ENCODE results near the gene FAM50B.

Gene FAM50B

DNA sequence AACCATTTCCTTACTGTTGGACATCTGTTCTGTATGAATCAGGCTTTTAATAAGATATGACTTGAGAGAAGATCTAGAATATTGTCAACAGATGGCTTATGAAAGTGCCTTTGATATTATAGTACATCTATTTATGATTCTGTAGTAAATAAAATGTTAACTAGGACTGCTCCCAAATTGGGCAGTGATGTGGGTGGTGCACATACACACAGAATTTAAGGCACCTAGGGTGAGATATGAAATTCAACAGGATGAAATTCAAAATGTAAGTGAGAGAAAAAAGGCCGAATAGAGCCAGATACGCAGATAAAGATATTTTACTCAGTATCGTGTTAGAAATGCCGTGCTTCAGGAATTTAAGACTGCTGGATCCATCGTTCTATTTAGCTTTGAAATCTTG is 26.3 kb downstream of the FAM50B start:
- DNase-seq: no peak

DNA sequence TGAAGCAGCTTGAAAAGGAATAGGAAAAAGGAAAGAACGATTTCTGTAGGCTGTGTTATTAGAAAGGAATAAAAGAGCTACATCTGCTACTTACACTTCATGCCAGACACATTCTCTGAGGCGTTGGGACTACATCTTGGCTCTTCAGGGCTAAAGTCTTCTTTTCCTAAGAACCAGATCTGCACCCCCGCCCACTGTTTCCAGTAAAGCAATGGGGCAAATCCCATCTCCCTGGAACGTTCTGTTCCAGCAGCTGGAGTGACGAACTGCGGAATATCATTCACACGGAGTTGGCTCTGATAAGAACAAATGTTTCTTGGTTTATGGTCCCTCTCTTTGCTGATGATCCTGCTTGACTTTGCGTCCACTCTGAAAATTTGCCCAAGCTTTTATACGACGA is 26.9 kb downstream of the FAM50B start:
- no peak for DNase-seq

DNA sequence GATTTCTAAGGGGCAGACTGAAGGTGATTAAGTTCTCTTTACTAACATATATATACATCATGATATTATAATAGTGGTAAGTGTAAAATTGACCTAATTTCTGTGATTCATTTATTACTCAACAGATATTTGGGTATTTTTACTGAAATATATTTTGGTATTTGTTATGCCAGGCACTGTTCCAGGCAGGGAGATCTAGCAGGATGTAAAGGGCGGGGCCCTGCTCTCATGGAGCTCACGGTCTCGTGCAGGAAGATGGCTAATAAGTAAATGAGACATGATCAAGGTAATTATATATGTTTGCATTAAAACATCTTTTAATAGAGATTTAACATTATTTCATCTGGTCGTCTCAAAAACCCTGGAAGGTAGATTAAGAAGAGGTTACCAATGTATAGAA is 27.7 kb downstream of the FAM50B start:
- no peak for DNase-seq

DNA sequence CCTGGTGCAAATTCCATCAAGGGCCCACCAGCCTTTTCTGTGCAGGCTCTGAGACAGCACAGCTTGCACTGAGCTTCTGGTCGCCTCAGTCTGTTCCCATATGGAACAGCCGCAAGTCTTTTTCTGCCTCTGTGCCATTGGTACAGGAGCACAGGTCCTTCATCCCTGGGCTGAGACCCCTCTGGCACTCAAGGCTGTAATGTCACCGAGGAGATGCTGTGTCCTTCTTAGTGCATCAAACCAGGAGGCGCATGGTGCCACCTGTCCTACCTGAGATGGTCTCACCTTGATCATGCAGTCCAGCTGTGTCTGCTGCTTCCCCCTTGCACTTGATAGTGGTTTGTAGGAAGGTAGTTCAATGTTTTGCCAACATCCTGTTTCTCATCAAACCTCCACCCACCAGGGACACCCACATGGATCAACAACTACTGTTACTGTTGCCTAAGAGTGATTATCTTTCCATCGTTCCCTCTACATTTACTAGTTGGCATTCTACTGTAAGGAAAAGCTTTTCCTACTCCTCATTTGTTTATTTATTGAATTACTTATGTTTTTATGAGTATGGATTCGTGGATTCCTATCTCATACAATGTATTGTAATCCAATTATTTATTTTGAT is 29.0 kb downstream of the FAM50B start:
- no peak for DNase-seq

DNA sequence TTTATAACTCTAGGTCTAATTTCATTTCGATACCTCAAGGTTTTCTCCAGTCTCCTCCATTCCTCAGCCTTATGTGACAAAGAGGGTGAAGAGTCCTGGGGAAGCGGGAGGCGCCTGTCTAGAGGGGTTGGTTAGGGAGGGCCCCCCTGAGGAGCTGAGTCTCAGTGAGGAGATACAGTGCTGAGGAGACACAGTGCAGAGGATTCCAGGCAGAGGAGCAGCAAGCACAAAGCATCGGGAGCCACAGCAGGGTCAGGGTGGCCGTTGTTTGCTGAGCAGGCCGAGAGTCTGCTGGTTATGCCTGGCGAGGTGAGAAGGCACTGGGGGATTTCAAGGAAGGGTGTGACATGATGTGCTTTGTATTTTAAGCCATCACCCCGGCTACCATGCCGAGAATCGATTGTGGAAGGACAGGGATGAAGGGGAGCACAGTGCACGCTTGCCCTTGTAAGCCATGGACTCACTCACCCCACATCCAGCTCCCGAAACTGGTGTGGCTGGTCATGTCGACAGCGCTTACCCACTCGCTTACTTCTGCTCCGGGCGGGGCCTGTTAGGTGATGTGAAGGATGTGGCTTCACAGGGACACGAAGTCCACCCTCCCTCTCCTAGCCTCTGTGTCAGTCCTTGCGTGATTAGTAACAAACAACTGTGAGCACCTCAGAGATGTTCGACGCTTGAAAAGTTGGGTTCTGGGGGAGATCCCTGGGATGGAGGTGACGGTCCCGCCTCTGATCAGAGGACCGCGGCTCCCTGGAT is 30.2 kb downstream of the FAM50B start:
- no peak for DNase-seq

DNA sequence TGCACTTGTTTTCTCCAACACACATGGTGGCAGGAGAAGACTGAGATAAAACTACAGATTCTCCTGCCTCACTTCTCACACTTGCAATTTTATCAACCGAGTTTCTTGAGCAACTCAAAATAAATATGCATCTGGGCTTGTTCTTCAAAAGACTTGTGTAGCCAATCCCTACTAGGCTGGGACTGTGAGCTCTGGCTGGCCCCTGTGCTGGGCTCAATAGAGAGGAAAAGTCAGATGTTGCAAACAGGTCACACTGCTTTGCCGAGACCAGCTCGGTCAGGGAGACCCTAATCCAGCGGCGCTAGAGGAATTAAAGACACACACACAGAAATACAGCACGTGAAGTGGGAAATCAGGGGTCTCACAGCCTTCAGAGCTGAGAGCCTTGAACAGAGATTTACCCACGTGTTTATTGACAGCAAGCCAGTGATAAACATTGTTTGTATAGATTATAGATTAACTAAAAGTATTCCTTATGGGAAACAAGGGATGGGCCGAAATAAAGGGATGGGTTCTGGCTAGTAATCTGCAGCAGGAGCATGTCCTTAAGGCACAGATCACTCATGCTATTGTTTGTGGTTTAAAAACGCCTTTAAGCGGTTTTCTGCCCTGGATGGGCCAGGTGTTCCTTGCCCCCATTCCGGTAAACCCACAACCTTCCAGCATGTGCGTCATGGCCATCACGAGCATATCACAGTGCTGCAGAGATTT is 32.7 kb downstream of the FAM50B start:
- no peak for DNase-seq

DNA sequence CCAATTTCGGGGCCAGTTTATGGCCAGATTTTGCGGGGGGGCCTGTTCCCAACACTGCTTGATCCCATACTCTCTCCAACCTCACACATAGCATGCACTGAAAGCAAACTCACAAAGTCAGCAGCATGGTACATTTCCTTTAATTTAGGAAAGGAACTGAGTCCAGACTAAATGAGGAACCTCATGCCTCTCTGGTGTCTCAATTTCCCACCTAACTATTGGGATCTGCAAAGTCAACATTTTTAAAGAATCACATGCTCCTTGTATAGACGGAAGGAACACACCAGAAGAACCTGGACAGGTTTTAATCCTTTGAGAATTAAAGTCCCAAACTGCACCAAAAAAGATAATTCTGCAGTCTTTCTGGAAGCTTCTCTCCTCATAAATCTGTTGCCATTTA is 33.3 kb downstream of the FAM50B start:
- DNase-seq: no peak

DNA sequence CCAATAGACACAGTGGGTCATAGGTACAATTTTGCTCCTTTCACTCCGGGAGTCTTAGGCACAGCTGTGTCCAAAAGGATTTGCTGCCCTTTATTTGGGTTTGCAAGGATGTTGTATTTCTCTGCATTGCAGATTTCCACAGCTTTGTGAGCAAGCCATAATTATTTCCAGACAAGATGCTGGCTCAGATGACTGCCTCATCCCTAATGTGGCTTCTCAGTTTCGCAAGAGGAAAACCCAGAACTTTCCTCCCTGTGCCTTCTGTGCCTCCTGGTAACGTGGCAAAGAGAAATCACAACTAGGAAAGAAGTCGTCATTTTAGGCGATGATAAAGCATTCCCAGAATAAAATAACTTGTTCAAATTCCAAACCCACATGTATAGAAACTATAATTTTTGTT is 33.7 kb downstream of the FAM50B start:
- no peak for DNase-seq

DNA sequence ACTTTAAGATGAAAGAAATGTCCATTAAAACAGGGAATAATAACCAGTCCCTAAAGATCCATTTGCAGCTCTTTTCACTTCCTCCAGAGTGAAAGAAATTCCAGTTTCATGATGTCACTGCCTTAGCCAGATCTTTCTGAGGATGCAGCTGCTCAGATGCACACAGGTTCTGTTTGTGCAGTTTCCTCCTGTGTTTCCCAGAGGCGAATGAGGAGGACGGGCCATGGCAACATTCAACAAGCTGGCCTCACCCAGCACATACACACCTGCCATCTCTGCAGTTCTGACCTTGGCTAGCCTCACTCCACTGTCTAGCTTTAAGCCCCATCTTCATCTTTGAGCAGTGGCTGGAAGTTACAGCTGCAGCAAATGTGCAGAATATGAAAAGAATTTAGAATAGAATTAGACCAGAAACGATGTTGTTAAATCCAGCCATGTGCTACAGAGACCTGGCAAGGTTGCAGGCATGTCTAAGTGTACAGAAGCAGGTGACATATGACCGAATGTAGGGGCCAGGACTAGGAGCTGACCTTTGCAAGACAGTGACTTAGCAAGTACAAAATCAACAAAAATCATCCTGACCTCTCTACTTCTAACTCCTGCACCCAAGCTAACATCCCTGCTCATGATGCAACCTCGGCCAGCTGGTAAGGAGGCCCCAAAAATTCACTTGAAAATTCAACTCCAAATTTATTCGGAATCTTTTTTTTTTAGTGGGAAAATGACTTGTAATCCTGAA is 35.0 kb downstream of the FAM50B start:
- DNase-seq: no peak

DNA sequence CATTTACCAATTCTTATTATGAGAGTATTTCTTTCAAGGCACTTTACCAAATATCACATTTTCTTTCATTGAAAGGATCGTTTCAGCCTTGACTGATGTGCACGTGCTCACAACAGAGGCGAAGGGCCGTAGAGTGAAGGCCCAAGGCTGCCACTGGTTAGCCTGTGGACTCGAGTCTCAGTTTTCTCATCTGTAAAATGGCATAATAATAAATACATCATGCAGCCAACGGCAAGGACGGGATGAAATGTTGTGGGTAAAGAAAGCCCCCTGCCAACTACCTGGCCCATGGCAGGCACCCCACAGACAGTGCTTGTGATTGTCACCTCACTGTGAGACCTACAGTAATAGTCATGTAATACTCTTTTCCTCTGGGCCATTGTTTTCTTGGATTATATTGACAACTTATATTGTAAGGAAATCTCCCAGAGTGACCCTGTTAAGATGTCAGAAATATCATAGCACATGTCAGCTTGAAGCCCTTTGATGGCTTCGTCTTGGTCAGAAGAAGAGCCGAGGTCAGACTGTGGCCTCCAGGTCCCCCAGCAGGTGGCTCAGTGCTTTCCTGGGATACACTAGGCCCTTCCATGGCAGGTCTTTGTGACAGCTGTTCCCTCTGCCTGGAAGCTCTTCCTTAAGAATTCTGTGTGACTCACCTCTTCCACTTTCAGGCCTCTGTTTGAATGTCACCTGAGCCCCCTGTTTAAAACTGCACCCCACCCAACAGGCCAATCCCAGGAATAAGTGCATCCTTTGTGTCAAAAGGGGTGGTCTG is 36.3 kb downstream of the FAM50B start:
- no peak for DNase-seq

DNA sequence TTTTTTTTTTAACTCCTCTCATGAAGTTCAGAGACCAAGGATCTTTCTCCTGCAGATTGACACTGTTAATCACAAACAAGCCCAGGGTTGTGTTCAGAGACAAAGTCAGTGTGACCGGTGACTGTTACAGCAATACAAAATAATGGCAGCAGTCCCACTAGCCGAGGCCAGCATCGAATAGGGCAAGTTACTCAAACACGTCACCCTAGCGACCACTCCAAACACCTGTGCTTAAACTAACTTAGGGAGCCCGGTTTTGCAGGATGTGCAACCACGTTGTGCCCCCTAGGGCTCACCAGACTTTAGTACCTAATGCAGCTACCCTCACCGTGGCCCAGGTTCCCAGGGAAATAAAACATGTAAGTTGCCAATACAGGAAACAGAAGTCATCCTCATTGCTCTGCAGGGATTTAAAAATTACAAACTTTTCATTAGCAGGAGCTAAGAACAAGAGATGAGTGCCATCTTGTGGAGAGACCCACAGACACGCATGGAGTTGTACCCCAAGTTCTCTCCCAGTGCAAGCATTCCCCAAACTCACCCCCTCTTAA is 38.1 kb downstream of the FAM50B start:
- no peak for DNase-seq

DNA sequence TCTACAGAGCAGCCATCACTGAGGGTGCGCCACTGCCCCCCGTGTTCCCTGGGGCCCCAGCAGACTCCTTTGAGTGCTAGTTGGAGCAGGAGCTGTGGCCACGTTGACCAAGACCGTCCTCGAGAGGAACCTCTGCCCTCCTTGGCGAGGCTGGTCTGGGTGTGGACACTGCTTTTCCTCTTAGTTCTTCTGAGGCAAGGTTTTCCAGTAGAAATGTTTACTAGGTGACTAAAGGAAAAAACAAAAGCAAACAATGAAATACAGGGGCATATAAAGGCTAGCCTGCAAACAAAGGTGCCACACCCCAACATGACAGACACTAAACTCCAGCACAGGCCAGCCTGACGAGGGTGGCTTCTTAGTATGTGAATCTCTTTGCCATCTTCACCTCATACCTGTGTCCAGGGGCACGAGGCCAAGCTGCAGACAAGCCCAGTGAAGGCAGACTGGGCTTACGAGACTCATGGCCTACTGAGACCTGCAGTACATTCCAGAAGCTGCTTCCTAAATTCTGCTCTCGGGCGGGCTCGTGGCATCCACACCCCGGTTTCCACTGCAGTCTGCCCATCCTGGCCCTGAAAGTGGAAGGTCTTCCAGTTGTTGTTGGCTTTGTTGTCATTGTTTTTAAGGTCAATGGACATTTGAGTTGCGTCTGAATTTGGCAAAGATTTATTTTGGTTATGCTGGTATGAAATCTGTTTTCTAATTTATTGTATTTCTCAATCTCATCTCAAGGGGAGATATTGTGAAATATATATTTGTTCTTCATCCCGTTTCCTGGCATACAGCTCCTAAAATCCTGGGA is 39.2 kb downstream of the FAM50B start:
- no peak for DNase-seq

DNA sequence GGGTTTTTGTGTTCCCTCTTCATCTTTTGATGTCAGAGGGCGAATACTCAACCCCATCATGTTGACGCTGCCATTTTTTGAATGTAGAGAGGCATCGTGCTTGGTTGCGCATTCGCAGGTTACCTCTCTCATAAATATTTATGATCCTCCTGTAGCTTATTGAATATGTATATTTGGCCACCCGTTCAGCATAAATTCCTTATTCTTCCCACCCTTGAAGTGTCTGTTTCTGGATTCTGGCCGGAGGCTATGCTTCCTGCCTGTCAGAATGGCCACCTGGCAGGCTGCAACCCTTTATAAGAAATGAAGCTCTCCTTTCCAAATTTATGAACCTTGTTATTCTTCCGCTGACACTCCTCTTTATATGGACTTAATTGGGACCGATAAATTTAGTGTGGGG is 40.9 kb downstream of the FAM50B start:
- no peak for DNase-seq

DNA sequence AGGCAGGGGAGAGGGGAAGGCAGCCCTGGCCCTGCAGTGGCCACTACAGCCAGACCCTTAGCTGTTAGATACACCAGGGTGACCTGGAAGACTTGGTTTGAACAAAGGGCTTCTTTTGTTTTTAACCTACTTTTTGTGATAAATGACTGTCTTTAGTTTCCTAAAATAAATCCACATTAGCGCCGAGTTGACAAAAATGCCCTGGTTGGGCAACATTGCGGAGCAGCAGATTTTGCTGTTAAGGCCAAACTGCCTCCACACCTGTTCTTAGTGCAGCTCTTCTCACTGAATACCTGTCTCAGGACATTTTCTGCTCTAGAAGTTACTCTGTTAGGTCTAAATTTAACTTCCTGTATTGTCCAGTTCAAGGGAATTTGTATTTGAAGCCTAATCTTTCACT is 42.7 kb downstream of the FAM50B start:
- DNase-seq: no peak

DNA sequence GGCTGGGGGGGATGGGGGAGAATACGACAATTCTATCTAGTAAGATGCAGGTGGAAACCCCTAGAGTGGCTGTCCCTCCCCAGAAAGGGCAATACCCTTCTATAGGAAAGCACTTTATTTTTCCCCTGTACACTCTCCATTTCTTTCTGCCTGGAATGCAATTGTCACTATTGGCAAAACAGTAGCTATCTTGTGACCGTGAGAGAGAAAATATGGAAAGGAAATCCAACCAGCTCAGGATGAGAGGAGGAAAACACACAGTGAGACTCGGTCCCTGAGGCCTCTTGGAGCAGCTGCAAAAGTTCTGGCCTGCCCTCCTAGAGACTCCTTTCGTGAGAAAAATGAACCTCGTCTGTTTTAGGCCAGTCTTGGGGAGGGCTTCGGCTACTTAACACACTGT is 43.4 kb downstream of the FAM50B start:
- no peak for DNase-seq

DNA sequence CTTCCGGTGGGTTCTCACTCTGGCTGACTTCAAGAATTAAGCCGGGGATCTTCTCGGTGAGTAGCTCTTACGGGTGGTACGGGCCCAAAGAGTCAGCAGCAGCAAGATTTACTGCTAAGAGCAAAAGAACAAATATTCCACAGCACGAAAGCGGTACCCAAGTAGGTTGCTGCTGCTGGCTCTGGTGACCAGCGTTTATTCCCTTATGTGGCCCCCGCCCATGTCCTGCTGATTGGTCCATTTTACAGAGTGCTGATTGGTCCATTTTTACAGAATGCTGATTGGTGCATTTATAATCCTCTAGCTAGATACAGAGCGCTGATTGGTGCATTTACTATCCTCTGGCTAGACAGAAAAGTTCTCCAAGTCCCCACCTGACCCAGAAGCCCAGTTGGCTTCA is 44.3 kb downstream of the FAM50B start:
- DNase-seq: no peak

DNA sequence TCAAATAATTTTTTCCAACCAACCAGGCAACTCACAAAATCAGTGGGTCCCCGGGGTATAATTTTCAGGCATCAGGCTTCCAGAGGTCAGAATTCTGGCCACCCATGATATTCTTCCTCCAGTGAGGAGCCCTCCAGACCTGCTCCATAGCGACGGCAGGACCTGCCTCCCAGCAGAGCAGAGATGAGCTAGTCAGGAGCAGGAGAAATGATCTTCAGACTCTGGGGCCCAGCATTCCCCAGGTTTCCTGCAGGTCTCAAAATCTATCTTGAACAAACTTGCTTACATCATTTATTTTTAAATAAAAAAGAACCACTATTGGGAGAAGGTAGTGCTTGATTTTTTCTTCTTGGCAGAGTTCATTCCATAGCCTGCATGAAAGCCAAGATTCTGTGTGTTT is 44.7 kb downstream of the FAM50B start:
- DNase-seq: no peak

DNA sequence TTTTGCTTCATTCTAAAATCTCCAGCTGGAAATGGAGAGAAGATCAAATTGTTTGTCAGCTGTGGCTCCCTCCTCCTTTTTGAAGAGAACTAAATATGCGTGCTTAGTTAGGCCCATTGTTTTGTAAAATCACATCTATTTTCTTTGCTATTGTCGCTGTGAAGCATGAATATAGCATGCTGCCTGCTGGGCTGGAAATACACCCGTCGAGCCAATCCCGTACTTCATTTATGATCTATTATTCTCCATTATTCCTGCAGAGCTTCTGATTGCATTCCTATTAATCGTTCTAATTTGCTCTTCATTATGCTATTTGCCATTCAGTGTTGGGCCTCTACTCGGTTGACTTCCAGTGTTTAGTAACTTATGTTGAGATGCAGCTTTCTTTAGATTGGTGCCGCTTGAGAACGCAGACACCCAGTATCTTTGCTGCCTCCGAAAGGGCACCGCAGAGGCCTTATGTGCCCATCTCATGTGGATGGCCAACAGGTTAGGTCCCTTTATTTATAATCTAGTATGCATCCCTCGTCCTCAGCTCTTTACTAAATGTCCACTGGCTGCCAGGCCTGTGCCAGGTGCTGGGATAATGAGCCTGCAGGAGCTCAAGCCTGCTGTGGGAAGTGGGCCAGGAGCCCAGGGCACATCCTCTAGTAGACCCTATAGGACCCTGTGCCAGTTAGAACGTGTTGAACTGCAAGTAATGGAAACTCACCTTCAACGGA is 45.6 kb downstream of the FAM50B start:
- DNase-seq: no peak

DNA sequence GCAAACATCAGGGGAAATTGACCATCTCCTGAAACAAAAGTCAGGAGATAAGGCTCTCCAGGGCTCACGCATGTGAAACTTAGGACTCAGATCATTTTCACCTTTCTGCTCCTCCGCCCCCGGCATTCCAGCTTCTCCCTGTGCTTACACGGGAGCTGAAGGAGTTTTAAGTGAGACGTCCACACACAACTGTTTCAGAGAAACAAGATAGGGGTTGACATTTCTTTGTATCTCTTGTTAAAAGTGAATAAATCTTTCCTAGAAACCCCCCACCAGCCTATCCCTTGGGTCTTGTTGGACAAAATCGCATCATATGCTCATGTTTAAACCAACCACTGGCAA is 46.1 kb downstream of the FAM50B start:
- DNase-seq: no peak

DNA sequence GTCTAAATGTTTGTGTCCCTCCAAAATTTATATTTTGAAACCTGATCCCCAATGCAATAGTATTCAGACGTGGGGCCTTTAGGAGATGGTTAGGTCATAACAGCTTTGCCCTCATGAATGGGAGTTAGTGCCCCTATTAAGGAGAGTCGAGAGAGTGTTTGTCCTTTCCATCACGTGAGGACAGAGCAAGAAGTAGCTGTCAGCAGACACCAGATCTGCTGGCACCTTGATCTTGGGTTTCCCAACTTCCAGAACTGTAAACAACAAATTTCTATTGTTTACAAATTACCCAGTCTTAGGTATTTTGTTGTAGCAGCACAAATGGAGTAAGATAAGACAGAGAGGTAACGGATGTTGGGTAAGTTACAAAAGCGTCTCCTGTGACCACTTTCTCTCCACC is 46.6 kb downstream of the FAM50B start:
- no peak for DNase-seq

All from stimulated activated CD4-positive, alpha-beta T cell treated with anti-CD3 and anti-CD28 coated beads, Interleukin-1b, Interleukin-23, amount 100 ng/mL, for 48 hours (primary cell).